ENCODE measurements around the gene IRS1. TPM values are rescaled to one million over a fixed set of nuclear protein-coding genes. Genes with fewer than 3 reads are reported as not detected.
A peak's percentile ranks its signal among the peaks of the same experiment; 100 is the strongest.

IRS1 gene, protein sequence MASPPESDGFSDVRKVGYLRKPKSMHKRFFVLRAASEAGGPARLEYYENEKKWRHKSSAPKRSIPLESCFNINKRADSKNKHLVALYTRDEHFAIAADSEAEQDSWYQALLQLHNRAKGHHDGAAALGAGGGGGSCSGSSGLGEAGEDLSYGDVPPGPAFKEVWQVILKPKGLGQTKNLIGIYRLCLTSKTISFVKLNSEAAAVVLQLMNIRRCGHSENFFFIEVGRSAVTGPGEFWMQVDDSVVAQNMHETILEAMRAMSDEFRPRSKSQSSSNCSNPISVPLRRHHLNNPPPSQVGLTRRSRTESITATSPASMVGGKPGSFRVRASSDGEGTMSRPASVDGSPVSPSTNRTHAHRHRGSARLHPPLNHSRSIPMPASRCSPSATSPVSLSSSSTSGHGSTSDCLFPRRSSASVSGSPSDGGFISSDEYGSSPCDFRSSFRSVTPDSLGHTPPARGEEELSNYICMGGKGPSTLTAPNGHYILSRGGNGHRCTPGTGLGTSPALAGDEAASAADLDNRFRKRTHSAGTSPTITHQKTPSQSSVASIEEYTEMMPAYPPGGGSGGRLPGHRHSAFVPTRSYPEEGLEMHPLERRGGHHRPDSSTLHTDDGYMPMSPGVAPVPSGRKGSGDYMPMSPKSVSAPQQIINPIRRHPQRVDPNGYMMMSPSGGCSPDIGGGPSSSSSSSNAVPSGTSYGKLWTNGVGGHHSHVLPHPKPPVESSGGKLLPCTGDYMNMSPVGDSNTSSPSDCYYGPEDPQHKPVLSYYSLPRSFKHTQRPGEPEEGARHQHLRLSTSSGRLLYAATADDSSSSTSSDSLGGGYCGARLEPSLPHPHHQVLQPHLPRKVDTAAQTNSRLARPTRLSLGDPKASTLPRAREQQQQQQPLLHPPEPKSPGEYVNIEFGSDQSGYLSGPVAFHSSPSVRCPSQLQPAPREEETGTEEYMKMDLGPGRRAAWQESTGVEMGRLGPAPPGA (N-terminal part only)
- total RNA-seq (2021), result 15.0 and 16.3 TPM in 2 replicates
- long read RNA-seq, full-length matches to known transcripts, result 13 of 20 reads
- long read RNA-seq, partial matches to known transcripts, result 0 of 20 reads
- long read RNA-seq, other reads (novel, unspliced or antisense), result 7 of 20 reads

DNA sequence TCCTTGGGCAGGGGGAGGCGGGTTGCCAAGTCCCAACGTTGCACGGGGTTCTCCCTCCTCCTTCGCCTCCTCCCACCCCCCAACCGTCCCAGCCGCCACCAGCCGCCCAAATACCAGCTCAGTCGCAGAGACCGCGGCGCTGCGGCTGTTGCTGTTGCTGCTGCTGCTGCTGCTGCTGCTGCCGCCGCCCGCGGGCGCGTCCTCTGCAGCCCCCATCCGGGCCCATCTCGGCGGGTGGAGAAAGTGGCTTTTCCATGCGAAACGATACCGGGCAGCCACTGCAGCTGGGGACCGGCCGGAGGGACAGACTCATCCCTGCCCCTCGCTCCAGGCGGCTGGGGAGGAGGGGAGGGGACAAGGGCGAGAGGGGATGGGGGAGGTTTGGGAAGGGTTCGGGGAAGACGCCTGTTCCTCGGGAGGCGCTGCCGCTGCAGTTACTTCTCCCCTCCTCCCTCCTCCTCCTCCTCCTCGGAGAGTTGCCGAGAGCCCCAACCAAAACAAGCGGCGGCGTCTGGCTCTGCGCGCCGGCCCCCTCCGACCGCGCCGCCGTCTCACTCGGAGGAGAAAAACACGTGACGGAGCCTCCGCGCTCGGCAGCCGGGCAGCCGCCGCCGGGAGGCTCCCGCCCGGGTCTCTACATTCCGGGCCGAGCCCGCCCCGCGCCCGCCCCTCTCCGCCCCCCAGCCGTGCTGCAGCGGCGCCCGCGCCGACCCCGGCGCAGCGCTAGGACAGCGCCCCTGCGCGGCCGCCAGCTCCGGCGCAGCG lies at the start of gene IRS1:
TSS of gene IRS1 (minus strand) at position 610 of the 765 bp plus-strand sequence. CDS start 1,082 bp downstream, outside the sequence.
- peaks cover 22% of the 10 kb centered on the region for H3K23me2 ChIP-seq (ENCODE audit: insufficient read length, low read depth, low read length, poor library complexity, severe bottlenecking)

More for the DNA sequence above, at the start of gene IRS1:
- Mint-ChIP-seq H3K27ac (peak within 1 kb of the TSS in 2 of 3 experiments; percentile 85 to 89; a peak in 3 of 7 replicates), H3K9me3 (peaks cover 0 to 4% of the 10 kb centered on the region in 2 experiments; a peak in 3 of 5 replicates), H3K27me3 (ENCODE audit: low read depth) (peaks cover 1% of the 10 kb centered on the region; the same call in 1 of the 2 replicates), H3K4me1 (peaks cover 27 to 43% of the 10 kb centered on the region in 2 experiments), H3K4me3 (peak within 1 kb of the TSS; percentile 84 to 91), H3K36me3 (ENCODE audit: insufficient read depth in 1 of 3, low read depth in 3 of 3) (peaks cover 20 to 31% (median 29%) of the 10 kb centered on the region in 3 experiments)
- Histone ChIP-seq H3K4ac (ENCODE audit: low read depth, low read length) (no peak within 1 kb of the TSS), H3K4me1 (ENCODE audit: insufficient read depth, low read length) (peaks cover 2% of the 10 kb centered on the region; the same call in 1 of the 2 replicates), H3K9me3 (ENCODE audit: control insufficient read depth, low read depth, low read length) (no peaks in the 10 kb centered on the region), H4K5ac (ENCODE audit: insufficient read length, low read depth, low read length) (no peak within 1 kb of the TSS), H2AFZ (ENCODE audit: low read length) (peak within 1 kb of the TSS; percentile 46), H3T11ph (ENCODE audit: low read length) (no peak within 1 kb of the TSS), H3K27me3 (ENCODE audit: insufficient read depth, low read length) (no peaks in the 10 kb centered on the region), H3K14ac (ENCODE audit: insufficient read depth, low read length) (peak within 1 kb of the TSS; percentile 53), H3K23ac (ENCODE audit: insufficient read length, low read depth, low read length) (no peak within 1 kb of the TSS), H3K56ac (ENCODE audit: insufficient read length, low read depth, low read length) (no peak within 1 kb of the TSS), H2BK5ac (ENCODE audit: insufficient read length, low read length) (no peak within 1 kb of the TSS), H3K4me2 (ENCODE audit: insufficient read depth, insufficient read length, low read length) (peak within 1 kb of the TSS; percentile 94), H3K79me1 (ENCODE audit: insufficient read depth, low read depth, low read length, poor library complexity, severe bottlenecking) (peaks cover 5% of the 10 kb centered on the region), H4K20me1 (ENCODE audit: control insufficient read depth, insufficient read depth, insufficient read length) (no peaks in the 10 kb centered on the region), H2BK20ac (ENCODE audit: low read depth, low read length, poor library complexity, severe bottlenecking) (no peak within 1 kb of the TSS), H4K91ac (ENCODE audit: insufficient read length, low read depth, low read length) (no peak within 1 kb of the TSS), H2BK15ac (ENCODE audit: low read depth, low read length) (no peak within 1 kb of the TSS), H3K18ac (ENCODE audit: insufficient read length, low read depth, low read length) (peak within 1 kb of the TSS; percentile 56), H2BK12ac (ENCODE audit: insufficient read length, low read depth, low read length) (no peak within 1 kb of the TSS), H3K27ac (ENCODE audit: insufficient read length, low read depth, low read length) (no peak within 1 kb of the TSS), H2BK120ac (ENCODE audit: low read depth, low read length, poor library complexity, severe bottlenecking) (no peak within 1 kb of the TSS), H3K79me2 (ENCODE audit: insufficient read depth, low read length) (peaks cover 8% of the 10 kb centered on the region; the same call in 1 of the 2 replicates), H4K8ac (replicated peaks; ENCODE audit: insufficient read length, low read depth, low read length) (no peak within 1 kb of the TSS), H2AK5ac (ENCODE audit: insufficient read length, low read length) (no peak within 1 kb of the TSS), H3K9ac (ENCODE audit: extremely low read depth, insufficient read length, low read length) (peak within 1 kb of the TSS; percentile 50)
- TF ChIP-seq, protein P1, sequence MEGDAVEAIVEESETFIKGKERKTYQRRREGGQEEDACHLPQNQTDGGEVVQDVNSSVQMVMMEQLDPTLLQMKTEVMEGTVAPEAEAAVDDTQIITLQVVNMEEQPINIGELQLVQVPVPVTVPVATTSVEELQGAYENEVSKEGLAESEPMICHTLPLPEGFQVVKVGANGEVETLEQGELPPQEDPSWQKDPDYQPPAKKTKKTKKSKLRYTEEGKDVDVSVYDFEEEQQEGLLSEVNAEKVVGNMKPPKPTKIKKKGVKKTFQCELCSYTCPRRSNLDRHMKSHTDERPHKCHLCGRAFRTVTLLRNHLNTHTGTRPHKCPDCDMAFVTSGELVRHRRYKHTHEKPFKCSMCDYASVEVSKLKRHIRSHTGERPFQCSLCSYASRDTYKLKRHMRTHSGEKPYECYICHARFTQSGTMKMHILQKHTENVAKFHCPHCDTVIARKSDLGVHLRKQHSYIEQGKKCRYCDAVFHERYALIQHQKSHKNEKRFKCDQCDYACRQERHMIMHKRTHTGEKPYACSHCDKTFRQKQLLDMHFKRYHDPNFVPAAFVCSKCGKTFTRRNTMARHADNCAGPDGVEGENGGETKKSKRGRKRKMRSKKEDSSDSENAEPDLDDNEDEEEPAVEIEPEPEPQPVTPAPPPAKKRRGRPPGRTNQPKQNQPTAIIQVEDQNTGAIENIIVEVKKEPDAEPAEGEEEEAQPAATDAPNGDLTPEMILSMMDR (conservative IDR thresholded peaks at IDR 0.05), result peak; percentile 53; the same call in 1 of the 3 replicates
- no CpG with 5 or more reads among the region's 82 CpGs for WGBS (ENCODE audit: extremely low coverage, insufficient read length, low lambda C conversion rate)
- DNase-seq, result peak; percentile 78

All from H9 (cell line).